ENCODE measurements around the gene WT1.

WT1 gene

DNA sequence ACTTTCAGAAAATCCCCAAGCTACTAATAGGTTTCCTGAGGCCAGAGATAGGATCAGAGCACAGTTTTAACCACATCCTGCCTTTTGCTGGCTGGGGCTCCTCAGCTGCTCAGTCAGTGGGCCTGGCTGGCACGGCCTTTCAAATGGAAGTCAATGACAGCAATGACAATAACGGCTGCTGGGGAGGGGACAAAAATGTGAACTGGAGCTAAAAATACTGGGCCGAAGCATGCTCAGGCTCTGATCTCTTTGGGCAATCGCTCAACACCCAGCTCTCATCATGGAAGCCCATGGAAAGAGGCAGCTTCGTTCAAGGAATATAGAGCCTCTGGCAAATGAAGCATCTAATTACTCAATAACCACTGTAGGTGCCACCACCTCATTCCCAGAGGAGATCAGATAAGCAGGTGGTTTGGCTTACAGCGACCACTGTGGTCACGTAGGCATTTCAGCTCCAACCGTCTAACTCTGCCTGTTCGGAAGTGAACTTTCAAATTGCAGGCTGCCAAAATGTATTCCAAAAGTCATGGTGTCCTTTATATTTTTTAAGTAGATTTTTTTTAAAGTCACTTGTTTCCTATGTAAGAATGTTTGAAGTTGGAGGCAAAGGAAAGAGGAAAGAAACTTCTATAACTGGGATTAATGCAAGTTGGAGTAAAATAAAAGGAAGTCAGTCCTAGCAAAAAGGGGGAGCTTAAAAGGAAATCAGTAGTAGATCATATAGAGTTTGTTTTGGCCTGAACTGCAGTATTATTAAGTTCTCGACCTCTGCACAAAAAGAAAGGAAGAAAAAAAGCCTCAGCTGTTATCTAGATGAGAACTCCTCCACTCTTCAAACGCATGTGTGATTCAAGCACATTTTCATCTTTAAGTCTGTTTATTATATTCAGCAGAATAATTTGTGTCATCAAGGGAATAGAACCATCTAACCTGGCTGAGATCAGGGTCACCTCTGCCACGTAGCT lies 14.1 kb downstream of the WT1 start:
- DNase-seq = no peak

DNA sequence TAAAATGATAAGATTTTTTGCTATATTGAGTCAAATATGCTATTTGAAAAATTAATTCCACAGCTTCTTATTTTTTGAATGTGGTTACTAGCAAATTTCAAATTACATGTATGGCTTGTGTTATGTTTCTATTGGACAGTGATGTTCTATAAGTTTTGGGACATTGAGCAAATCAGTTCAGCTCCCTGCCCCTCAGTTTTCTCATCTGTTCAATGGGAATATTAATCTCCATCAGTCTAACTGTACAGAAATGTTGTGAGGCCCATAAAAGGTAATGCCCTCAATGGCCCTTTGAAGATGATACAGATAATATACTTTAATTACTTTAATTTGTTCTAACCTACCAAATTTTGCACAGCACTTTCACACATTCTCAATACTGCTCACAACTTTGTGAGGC lies 15.2 kb downstream of the WT1 start:
- DNase-seq = no peak

GRCh38 chr11:32418836-32419235 lies 16.5 kb downstream of the WT1 start:
- no peak for DNase-seq

GRCh38 chr11:32417806-32418205 lies 17.5 kb downstream of the WT1 start:
- no peak for DNase-seq

DNA sequence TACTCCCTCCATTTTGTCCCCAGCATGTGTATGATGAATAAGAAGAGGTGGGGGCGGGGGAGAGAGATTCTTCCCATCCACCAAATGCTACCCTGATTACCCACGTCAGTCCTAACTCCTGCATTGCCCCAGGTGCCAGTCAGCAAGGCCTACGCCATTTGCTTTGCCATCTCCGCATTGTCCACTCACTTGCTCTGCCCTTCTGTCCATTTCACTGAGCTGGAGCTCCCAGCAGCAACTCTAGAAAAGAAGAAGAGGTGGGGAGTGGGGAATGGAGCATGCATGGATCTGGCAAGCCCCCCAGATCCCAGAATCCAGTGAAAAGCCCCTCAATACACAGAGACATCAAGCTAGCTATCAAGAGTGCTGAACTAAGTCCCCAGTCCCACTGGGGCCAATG lies 19.0 kb downstream of the WT1 start:
- DNase-seq = no peak

DNA sequence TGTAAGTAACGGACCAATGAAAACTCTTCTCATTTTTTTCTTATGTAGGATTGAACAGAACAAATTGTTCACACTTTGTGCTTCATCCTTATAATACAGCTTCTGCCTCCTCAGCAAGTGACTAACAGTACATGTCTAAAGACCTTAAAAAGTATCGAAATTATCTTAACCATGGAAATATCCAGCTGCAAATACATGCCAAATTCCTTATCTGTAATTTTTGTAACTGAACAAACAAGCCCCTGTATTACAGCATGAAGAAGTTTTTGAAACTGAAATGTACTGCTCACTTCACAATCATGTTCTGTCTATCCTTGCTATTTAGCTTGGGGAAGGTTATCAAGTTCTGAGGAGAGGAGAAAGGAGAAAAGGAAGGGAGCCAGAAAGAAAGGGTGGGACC lies 20.4 kb downstream of the WT1 start:
- DNase-seq = no peak

DNA sequence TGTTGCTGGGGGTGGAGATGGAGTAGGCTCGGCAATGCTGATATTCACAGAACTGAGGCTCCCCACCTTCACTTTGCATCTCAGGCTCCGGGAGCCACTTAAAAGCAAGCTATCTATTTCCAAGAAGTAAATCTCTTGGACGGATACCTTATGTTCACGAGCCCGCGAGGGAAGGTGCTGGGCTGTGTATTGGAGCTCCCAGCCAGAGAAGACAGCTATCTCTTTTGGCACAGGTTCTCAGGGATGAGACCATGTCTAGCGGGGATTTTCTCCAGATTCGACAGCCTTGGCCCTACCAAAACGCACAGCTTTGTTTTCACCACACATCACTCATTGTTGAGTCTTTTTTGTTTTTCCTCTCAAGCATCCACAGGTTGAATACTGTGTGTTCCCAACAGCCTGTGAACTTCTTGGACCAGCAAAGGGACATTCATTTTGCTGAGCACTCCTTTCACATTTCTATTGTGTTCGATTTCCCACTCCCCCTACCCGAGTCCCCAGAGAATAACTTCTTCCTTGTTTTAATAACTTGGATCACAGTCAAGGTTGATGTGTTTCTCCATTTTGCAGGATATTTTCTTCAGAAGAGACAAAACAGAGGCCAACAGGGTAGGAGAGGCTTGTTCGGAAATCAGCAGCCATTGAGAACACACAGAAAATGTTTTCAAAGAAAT lies 23.3 kb downstream of the WT1 start:
- no peak for DNase-seq

GRCh38 chr11:32405592-32405991 lies 29.7 kb downstream of the WT1 start:
- no peak for DNase-seq

DNA sequence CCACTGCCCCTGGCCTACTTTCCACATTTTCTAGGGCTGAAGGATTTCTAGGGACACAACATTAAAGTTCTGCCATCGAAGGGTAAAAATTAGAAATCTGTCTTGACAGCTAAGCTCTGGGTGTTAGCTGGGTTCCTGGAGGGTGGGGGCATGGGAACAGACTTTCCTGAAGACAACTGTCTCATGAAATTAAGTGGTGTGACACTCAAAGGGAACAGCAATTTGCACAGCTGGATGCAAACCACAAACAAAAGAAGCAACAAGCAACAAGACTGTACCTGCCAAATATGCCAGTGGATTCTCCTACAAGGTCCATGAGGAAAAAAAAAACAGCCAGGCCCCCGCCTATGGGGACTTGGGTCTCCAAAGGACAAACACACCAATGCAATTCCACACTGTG lies 32.5 kb downstream of the WT1 start:
- DNase-seq = no peak

DNA sequence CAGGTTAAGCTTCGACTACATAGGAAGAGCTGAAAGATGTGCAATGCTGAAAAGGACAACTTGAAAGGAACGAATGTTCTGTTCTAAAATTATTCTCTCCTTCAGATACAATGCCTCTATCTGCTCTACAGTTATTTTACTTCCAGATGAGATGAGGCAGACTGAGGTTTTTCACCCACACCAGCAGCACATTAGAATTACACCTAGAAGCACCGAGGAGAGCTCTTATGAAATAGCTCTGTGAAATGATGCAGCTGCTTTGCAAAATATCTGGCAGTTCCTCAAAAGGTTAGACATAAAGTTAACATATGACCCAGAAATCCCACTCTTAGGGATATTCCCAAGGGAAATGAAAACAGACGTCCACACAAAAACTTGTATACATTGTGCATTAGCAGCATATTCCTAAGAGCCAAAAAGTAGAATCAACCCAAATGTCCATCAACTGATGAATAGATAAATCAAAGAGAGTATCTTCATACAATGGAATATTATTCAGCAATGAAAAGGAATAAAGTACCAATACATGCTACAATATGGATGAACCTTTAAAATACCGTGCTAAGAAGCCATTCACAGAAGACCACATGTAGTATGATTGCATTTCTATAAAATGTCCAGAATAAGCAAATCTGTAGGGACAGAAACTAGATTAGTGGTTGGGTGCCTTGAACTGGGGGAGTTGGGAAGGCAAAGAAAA lies 34.5 kb downstream of the WT1 start:
- DNase-seq = no peak

- no peak for DNase-seq
Observed at GRCh38 chr11:32400196-32400595, 35.1 kb downstream of the WT1 start.

DNA sequence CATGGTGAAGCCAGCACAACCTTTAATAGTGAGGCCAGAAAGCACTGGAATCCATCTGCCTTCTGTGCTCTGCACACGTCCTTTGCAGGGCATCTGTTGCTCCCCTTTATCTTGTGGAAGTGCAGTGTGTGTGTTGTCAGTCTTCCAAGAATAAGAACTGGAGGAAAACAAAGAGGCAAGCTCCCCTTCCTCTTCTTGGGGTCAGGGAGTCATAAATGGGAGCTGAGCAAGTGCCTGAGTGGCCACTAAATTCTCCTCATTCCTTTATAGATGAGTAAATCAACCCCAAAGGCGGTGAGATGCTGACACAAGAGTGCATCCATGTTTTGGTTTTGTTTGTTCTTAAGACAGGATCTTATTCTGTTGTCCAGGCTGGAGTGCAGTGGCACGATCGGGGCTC lies 38.3 kb downstream of the WT1 start:
- DNase-seq = no peak

GRCh38 chr11:32396331-32396730 lies 39.0 kb downstream of the WT1 start:
- DNase-seq = no peak

GRCh38 chr11:32395127-32395526 lies 40.2 kb downstream of the WT1 start:
- DNase-seq = no peak

- DNase-seq = no peak
Observed at GRCh38 chr11:32392840-32393239, 42.5 kb downstream of the WT1 start.

- DNase-seq = no peak
Observed at GRCh38 chr11:32391956-32392553, 43.3 kb downstream of the WT1 start.

- no peak for DNase-seq
Observed at GRCh38 chr11:32391479-32391878, 43.9 kb downstream of the WT1 start.

GRCh38 chr11:32390712-32391111 lies 44.6 kb downstream of the WT1 start:
- no peak for DNase-seq

DNA sequence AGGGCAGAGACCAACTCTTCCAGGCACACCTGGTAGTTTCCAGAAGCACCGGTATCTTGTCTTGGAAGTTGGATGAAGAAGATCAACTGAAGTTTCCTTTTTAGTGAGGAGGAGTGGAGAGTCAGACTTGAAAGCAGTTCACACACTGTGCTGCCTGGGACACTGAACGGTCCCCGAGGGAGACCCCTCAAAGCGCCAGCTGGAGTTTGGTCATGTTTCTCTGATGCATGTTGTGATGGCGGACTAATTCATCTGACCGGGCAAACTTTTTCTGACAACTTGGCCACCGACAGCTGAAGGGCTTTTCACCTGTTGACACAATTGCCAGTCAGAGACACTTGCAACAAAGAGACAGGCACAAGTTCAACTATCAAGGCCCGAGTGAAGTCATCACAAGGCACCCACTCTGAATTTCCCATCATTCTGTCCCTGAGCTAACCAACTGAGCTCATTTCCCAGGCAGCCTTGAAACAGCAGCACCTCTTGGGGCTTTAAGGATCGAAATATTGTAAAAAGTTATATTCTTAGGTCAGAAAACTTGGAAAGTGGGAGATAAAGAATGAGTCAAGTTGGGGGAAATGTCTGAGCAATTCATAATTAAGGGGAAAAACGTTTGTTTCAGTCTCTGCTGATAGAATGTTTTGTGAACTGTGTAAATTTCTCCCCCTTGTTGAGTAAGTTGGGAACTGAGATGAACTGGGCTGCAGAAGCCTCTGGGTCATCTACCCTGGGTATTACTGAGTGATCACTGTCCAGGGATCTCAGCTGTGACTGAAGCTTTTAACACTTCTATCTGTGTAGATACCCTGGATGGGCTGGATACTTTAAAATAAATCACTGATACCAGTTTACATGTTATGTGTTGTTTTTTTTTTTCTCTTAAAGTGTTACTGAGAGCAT lies 46.2 kb downstream of the WT1 start:
- DNase-seq = no peak

GRCh38 chr11:32388365-32388764 lies 47.0 kb downstream of the WT1 start:
- DNase-seq = no peak

- no peak for DNase-seq
Observed at GRCh38 chr11:32387411-32387810, 47.9 kb downstream of the WT1 start.

DNA sequence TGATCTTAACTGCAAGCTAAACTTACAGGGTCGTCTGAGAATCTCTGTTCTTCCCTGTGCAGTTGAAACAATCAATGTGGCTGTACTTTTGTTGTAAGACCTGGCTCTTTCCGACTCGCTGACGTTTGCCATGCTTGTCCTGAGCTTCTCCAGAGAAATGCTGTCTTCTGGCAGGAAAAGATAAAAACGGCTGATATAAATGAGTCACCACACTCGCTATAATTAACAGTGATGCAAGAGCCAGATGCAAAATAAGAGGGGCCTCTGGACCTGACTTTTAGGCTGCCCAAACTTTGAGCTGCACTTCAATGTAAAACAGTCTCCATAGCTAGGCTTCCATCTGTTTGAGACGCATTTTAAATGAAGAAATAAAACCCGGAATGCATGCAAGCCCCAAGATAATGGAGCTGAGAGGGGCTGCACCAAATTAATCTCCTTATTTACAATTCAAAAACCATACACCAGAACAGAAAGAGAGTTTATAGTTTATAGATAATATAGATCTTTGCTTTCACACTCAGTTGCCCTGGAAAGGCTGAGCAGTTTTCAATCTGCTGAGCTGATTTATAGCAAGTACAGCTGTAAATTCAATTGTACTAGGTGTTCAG lies 48.5 kb downstream of the WT1 start:
- no peak for DNase-seq

All from effector CD8-positive, alpha-beta T cell (primary cell).